Erythroblast (primary cell): ENCODE results near the gene ACADVL.
A peak's percentile ranks its signal among the peaks of the same experiment; 100 is the strongest.
"Not testable (repeated sequence)": the region's sequence is repeated elsewhere in the genome, so short reads cannot be mapped to it uniquely, and the experiment has no call there.

Experiments used
- DNase-seq, 2 experiments: peaks; one replicate each; lab custom pipeline; 2025; lab: John Stamatoyannopoulos, UW
- GATA1 ChIP-seq: IDR thresholded peaks from 2 replicates; pipeline ENCODE4 v1.6.1; 2011; ENCODE audit warnings: low read depth, mild to moderate bottlenecking, control low read depth, low read length, moderate library complexity
- POLR2A ChIP-seq: IDR thresholded peaks from 2 replicates; pipeline ENCODE4 v1.6.1; 2011; ENCODE audit warnings: mild to moderate bottlenecking, low read length

The ACADVL gene

GRCh38 chr17:7219812-7220592 lies at the start of gene ACADVL, which contains the start of gene DLG4:
Gene ACADVL, plus strand, starts transcription at chr17:7219938. Its CDS starts 47 bp downstream, at chr17:7219985.
Gene DLG4, minus strand, starts transcription at chr17:7219836.
- TF ChIP-seq POLR2A (peak; percentile 75), GATA1 (no peak)
- peak; percentile 84 to 92 for DNase-seq

GRCh38 chr17:7172522-7173191 lies 47.1 kb upstream of the ACADVL start:
- DNase-seq = not testable (repeated sequence)

GRCh38 chr17:7173687-7174602 lies 45.8 kb upstream of the ACADVL start:
- DNase-seq = peak; percentile 50 to 78
- TF ChIP-seq POLR2A = no peak
- no peak for TF ChIP-seq GATA1

- DNase-seq = peak; percentile 50 to 68
- TF ChIP-seq GATA1 = no peak
- no peak for TF ChIP-seq POLR2A
Measured at GRCh38 chr17:7174603-7175326, 45.0 kb upstream of the ACADVL start.

GRCh38 chr17:7175330-7175733 lies 44.4 kb upstream of the ACADVL start:
- DNase-seq = peak in 1 of 2 experiments; percentile 41

GRCh38 chr17:7176107-7176840 lies 43.5 kb upstream of the ACADVL start:
- no peak for DNase-seq
- TF ChIP-seq GATA1 (no peak), POLR2A (no peak)

More at GRCh38 chr17:7175330-7175733, 44.4 kb upstream of the ACADVL start:
- TF ChIP-seq GATA1 (no peak), POLR2A (no peak)

GRCh38 chr17:7176841-7177190 lies 42.9 kb upstream of the ACADVL start:
- DNase-seq = no peak
- TF ChIP-seq GATA1 = no peak
- no peak for TF ChIP-seq POLR2A

GRCh38 chr17:7177191-7177953 lies 42.4 kb upstream of the ACADVL start:
- TF ChIP-seq POLR2A = no peak
- TF ChIP-seq GATA1 = no peak
- peak; percentile 53 to 59 for DNase-seq

- TF ChIP-seq POLR2A (no peak), GATA1 (no peak)
- no peak for DNase-seq
Measured at GRCh38 chr17:7177954-7178477, 41.7 kb upstream of the ACADVL start.

- no peak for DNase-seq
- TF ChIP-seq POLR2A = no peak
- TF ChIP-seq GATA1 = no peak
Measured at GRCh38 chr17:7178973-7179316, 40.8 kb upstream of the ACADVL start.
